OCI-LY7 (cell line): ENCODE results near the gene CDC34.

ENCODE experiments used
- EZH2phosphoT487 ChIP-seq: fragments of 200-600 bp; sonication (generic); IDR thresholded peaks from 2 replicates; pipeline ENCODE4 v1.6.1; 2018; ENCODE audit warnings: low read depth, borderline replicate concordance, mild to moderate bottlenecking, mixed run types, antibody characterized with exemption, low read length, moderate library complexity, mixed read lengths
- TF ChIP-seq, protein P1 (sequence below): fragments of 200-600 bp; sonication (generic); conservative IDR thresholded peaks from 2 replicates; pipeline ENCODE4 v1.5.1; 2014; ENCODE audit warnings: mild to moderate bottlenecking, antibody characterized with exemption, low read length, moderate library complexity, mixed read lengths

- TF ChIP-seq, protein P1, sequence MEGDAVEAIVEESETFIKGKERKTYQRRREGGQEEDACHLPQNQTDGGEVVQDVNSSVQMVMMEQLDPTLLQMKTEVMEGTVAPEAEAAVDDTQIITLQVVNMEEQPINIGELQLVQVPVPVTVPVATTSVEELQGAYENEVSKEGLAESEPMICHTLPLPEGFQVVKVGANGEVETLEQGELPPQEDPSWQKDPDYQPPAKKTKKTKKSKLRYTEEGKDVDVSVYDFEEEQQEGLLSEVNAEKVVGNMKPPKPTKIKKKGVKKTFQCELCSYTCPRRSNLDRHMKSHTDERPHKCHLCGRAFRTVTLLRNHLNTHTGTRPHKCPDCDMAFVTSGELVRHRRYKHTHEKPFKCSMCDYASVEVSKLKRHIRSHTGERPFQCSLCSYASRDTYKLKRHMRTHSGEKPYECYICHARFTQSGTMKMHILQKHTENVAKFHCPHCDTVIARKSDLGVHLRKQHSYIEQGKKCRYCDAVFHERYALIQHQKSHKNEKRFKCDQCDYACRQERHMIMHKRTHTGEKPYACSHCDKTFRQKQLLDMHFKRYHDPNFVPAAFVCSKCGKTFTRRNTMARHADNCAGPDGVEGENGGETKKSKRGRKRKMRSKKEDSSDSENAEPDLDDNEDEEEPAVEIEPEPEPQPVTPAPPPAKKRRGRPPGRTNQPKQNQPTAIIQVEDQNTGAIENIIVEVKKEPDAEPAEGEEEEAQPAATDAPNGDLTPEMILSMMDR: no peak
- no peak for TF ChIP-seq EZH2phosphoT487
Measured at GRCh38 chr19:501646-502045, 29.9 kb upstream of the CDC34 start.
